Spleen (tissue), 7 donors: Measurements from ENCODE around the gene IGF2BP1.

Experiments
- CTCF ChIP-seq, 11 experiments: fragments of 200-600 bp in 7 of 11; fragments of 450-650 bp in 4 of 11; sonication (generic) in 4 of 11; IDR thresholded peaks in 8 of 11; conservative IDR thresholded peaks in 3 of 11; 1 replicate in 7 of 11; 2 replicates in 4 of 11; pipeline versions ENCODE4 v1.4.0 to v1.8.0; 2016 to 2021; ENCODE audit warnings: antibody characterized with exemption in 11 of 11, inconsistent platforms in 4 of 11, mild to moderate bottlenecking in 1 of 11
- POLR2A ChIP-seq, 3 donors: fragments of 450-650 bp; IDR thresholded peaks; one replicate each; pipeline ENCODE4 v1.5.1; 2017; ENCODE audit warnings: antibody characterized with exemption in 3 of 3, mild to moderate bottlenecking in 1 of 3
- donor health status: DM: no; HTN: no; CAD: no; lungs with moderate emphysema.
- donor health status: DM: no; HTN: no; CAD: no.
- donor health status: DM: no; HTN: no; CAD: no.

- TF ChIP-seq POLR2A (IDR thresholded peaks at IDR 0.05) = no peak
- no peak for TF ChIP-seq CTCF (IDR thresholded peaks at IDR 0.05 in 8 of 11, conservative IDR thresholded peaks at IDR 0.05 in 3 of 11)
Measured at GRCh38 chr17:49002331-49002730, 5.1 kb downstream of the IGF2BP1 start.
